IMR-90 (cell line): ENCODE measurements around the gene ELOVL2. TPM values are rescaled to one million over a fixed set of nuclear protein-coding genes. Genes with fewer than 3 reads are reported as not detected.

Source experiments
- ATAC-seq: fragments of 200-7000 bp; cut with Tn5 transposase; 2 replicates; pipeline ENCODE4 v1.9.1; 2020; ENCODE audit warnings: low read depth, mild to moderate bottlenecking, moderate library complexity
- BruUV-seq: library from RNA; stranded (reverse); fragments of 400-500 nt; replicated peaks from 2 replicates; lab custom pipeline; 2021; lab: Mats Ljungman, UMichigan
- CTCF ChIA-PET: fragments of 300-600 bp; formaldehyde crosslinking; extraction: SDS; loops from one replicate; lab custom pipeline; 2021; ENCODE audit warnings: antibody characterized with exemption; lab: Yijun Ruan, JAX
- POLR2A ChIA-PET: fragments of 300-600 bp; sonication (Branson Sonifier 250); formaldehyde crosslinking; loops from one replicate; lab custom pipeline; 2022; ENCODE audit warnings: antibody characterized with exemption; ENCODE audit not compliant: unreplicated experiment; lab: Charles Lee
- DNase-seq: peaks from one replicate; pipeline ENCODE4 v3.0.0; 2013
- H2AFZ ChIP-seq: replicated peaks from 2 replicates; pipeline ENCODE3; 2013; ENCODE audit warnings: low read length, mild to moderate bottlenecking; ENCODE audit not compliant: poor library complexity
- H2AK5ac ChIP-seq: 2 replicates; pipeline ENCODE4 v1.6.1; 2013; ENCODE audit warnings: low read depth, low read length, inconsistent platforms
- H2AK9ac ChIP-seq: replicated peaks from 2 replicates; pipeline ENCODE3; 2013; ENCODE audit warnings: mild to moderate bottlenecking, low read depth, low read length, moderate library complexity; ENCODE audit not compliant: poor library complexity
- H2BK120ac ChIP-seq: 2 replicates; pipeline ENCODE4 v1.6.1; 2013; ENCODE audit warnings: low read depth, low read length, inconsistent platforms
- H2BK15ac ChIP-seq: 3 replicates; pipeline ENCODE4 v1.6.1; 2013; ENCODE audit warnings: low read depth, low read length, inconsistent platforms
- H2BK20ac ChIP-seq: 2 replicates; pipeline ENCODE4 v1.6.1; 2013; ENCODE audit warnings: low read depth, mild to moderate bottlenecking, inconsistent platforms, low read length, moderate library complexity
- H2BK5ac ChIP-seq: 2 replicates; pipeline ENCODE4 v1.6.1; 2013; ENCODE audit warnings: mild to moderate bottlenecking, low read depth, low read length, inconsistent platforms; ENCODE audit not compliant: poor library complexity, severe bottlenecking
- H3K14ac ChIP-seq: replicated peaks from 2 replicates; pipeline ENCODE4 v1.6.1; 2013; ENCODE audit warnings: low read depth, low read length, inconsistent platforms
- H3K18ac ChIP-seq: 2 replicates; pipeline ENCODE4 v1.6.1; 2013; ENCODE audit warnings: low read depth, low read length, control low read depth
- H3K23ac ChIP-seq: 2 replicates; pipeline ENCODE4 v1.6.1; 2013; ENCODE audit warnings: low read depth, low read length, inconsistent platforms
- H3K27ac ChIP-seq: 2 replicates; pipeline ENCODE4 v1.5.1; 2013; ENCODE audit warnings: mild to moderate bottlenecking, control low read depth, low read length; ENCODE audit not compliant: insufficient read depth
- H3K27me3 ChIP-seq: 2 replicates; pipeline ENCODE4 v1.6.1; 2013; ENCODE audit warnings: low read length; ENCODE audit not compliant: control insufficient read depth, insufficient read depth
- H3K36me3 ChIP-seq: 2 replicates; pipeline ENCODE4 v1.6.1; 2013; ENCODE audit warnings: low read length, mixed read lengths; ENCODE audit not compliant: control insufficient read depth, insufficient read depth
- H3K4ac ChIP-seq: 2 replicates; pipeline ENCODE4 v1.6.1; 2013; ENCODE audit warnings: low read depth, low read length, inconsistent platforms
- H3K4me1 ChIP-seq: 2 replicates; pipeline ENCODE4 v1.6.1; 2013; ENCODE audit warnings: low read length, mixed read lengths; ENCODE audit not compliant: control insufficient read depth, insufficient read depth
- H3K4me2 ChIP-seq: 2 replicates; pipeline ENCODE4 v1.6.1; 2013; ENCODE audit warnings: low read depth, mild to moderate bottlenecking, control low read depth, low read length, moderate library complexity
- H3K4me3 ChIP-seq: 2 replicates; pipeline ENCODE4 v1.5.1; 2013; ENCODE audit warnings: low read depth, mild to moderate bottlenecking, control low read depth, low read length, moderate library complexity; ENCODE audit not compliant: insufficient read depth
- H3K56ac ChIP-seq: 2 replicates; pipeline ENCODE4 v1.6.1; 2013; ENCODE audit warnings: low read length, inconsistent platforms; ENCODE audit not compliant: insufficient read depth; ENCODE audit errors: extremely low read depth
- H3K79me1 ChIP-seq, 2 experiments: 2 replicates each; pipeline ENCODE4 v1.6.1; 2013; ENCODE audit warnings: low read length in 2 of 2, inconsistent platforms in 1 of 2, low read depth in 1 of 2
- H3K9ac ChIP-seq: 2 replicates; pipeline ENCODE4 v1.6.1; 2013; ENCODE audit warnings: low read depth, low read length, control low read depth
- H3K9me1 ChIP-seq: 2 replicates; pipeline ENCODE4 v1.6.1; 2013; ENCODE audit warnings: low read length, inconsistent platforms; ENCODE audit not compliant: insufficient read depth
- H3K9me3 ChIP-seq: 2 replicates; pipeline ENCODE4 v1.6.1; 2013; ENCODE audit warnings: low read length; ENCODE audit not compliant: control insufficient read depth, insufficient read depth
- H4K20me1 ChIP-seq: 2 replicates; pipeline ENCODE4 v1.6.1; 2013; ENCODE audit warnings: low read length, inconsistent platforms; ENCODE audit not compliant: insufficient read depth
- H4K5ac ChIP-seq: 2 replicates; pipeline ENCODE4 v1.6.1; 2013; ENCODE audit warnings: mild to moderate bottlenecking, low read depth, low read length, control low read depth
- H4K8ac ChIP-seq, 2 experiments: 2 replicates each; pipeline ENCODE4 v1.6.1; 2013; ENCODE audit warnings: low read depth in 2 of 2, low read length in 2 of 2, control low read depth in 1 of 2, inconsistent platforms in 1 of 2
- H4K91ac ChIP-seq: 2 replicates; pipeline ENCODE4 v1.6.1; 2013; ENCODE audit warnings: low read depth, low read length, inconsistent platforms; ENCODE audit not compliant: insufficient read depth
- BHLHE40 ChIP-seq: fragments of 150-350 bp; IDR thresholded peaks from 2 replicates; pipeline ENCODE4 v1.6.1; 2016; ENCODE audit warnings: mild to moderate bottlenecking, low read depth, low read length
- CEBPB ChIP-seq: IDR thresholded peaks from 2 replicates; pipeline ENCODE4 v1.6.1; 2012; ENCODE audit warnings: low read depth, low read length, improper control_type of control experiment
- CHD1 ChIP-seq: IDR thresholded peaks from 2 replicates; pipeline ENCODE4 v1.6.1; 2012; ENCODE audit warnings: low read depth, low read length, improper control_type of control experiment
- CTCF ChIP-seq: conservative IDR thresholded peaks from 2 replicates; pipeline ENCODE4 v1.5.1; 2012; ENCODE audit warnings: mild to moderate bottlenecking, low read depth, low read length, improper control_type of control experiment
- ELK1 ChIP-seq: fragments of 150-350 bp; IDR thresholded peaks from 2 replicates; pipeline ENCODE4 v1.6.1; 2016; ENCODE audit warnings: low read depth, mild to moderate bottlenecking, low read length, moderate library complexity, borderline replicate concordance
- FOS ChIP-seq: fragments of 150-350 bp; IDR thresholded peaks from 2 replicates; pipeline ENCODE4 v1.6.1; 2016; ENCODE audit warnings: low read depth, low read length
- MAFK ChIP-seq: IDR thresholded peaks from 2 replicates; pipeline ENCODE4 v1.6.1; 2012; ENCODE audit warnings: low read depth, low read length, improper control_type of control experiment
- NFE2L2 ChIP-seq: fragments of 150-350 bp; IDR thresholded peaks from 2 replicates; pipeline ENCODE4 v1.6.1; 2016; ENCODE audit warnings: low read depth, mild to moderate bottlenecking, low read length
- POLR2A ChIP-seq: IDR thresholded peaks from 2 replicates; pipeline ENCODE4 v1.6.1; 2012; ENCODE audit warnings: mild to moderate bottlenecking, low read depth, low read length
- RAD21 ChIP-seq: IDR thresholded peaks from 2 replicates; pipeline ENCODE4 v1.6.1; 2012; ENCODE audit warnings: low read length, improper control_type of control experiment
- RCOR1 ChIP-seq: IDR thresholded peaks from 2 replicates; pipeline ENCODE4 v1.6.1; 2012; ENCODE audit warnings: mild to moderate bottlenecking, low read length, improper control_type of control experiment; ENCODE audit not compliant: insufficient replicate concordance
- RFX5 ChIP-seq: IDR thresholded peaks from 2 replicates; pipeline ENCODE4 v1.8.0; 2012; ENCODE audit warnings: low read depth, mild to moderate bottlenecking, low read length, moderate library complexity
- SMC3 ChIP-seq: fragments of 150-350 bp; IDR thresholded peaks from 2 replicates; pipeline ENCODE4 v1.6.1; 2016; ENCODE audit warnings: low read depth, mild to moderate bottlenecking, antibody characterized with exemption, low read length, moderate library complexity
- USF2 ChIP-seq: fragments of 150-350 bp; IDR thresholded peaks from 2 replicates; pipeline ENCODE4 v1.6.1; 2017; ENCODE audit warnings: mild to moderate bottlenecking, antibody characterized with exemption, low read length, low read depth
- WGBS, 2 experiments: methylation state at CpG; one replicate each; pipeline versions ENCODE4 v1.1.5 to v1.1.7; 2013; ENCODE audit warnings: missing lambda C conversion rate in 2 of 2; ENCODE audit not compliant: insufficient read length in 1 of 2; ENCODE audit errors: extremely low coverage in 2 of 2; 5-methylcytosine and 5-hydroxymethylcytosine counted together
- dilution Hi-C: fragments of 300-500 bp; cut with HindIII; formaldehyde crosslinking; loops from one replicate; pipeline ENCODE4 v1.14.3; 2018; ENCODE audit warnings: low sequenced_read_pairs; ENCODE audit not compliant: unreplicated experiment
- in situ Hi-C: fragments of 300-500 bp; cut with MboI; formaldehyde crosslinking; loops from 3 replicates; pipeline ENCODE4 v1.14.3; 2019; ENCODE audit warnings: low sequenced_read_pairs, inconsistent platforms, mixed read lengths
- intact Hi-C: fragments of 100-400 bp; cut with micrococcal nuclease; formaldehyde crosslinking; loops from 2 replicates; pipeline ENCODE4 v1.10.0; 2022
- polyA plus RNA-seq, 3 experiments: library from polyadenylated mRNA; depleted of rRNA; stranded (reverse); fragments of >200 nt; gene quantifications; 2 replicates each; pipeline ENCODE4 v1.2.3, GENCODE V29; 2012; ENCODE audit warnings: low replicate concordance in 1 of 3
- total RNA-seq: library from RNA; depleted of rRNA; stranded (reverse); fragments of >200 nt; gene quantifications from 2 replicates; pipeline ENCODE4 v1.2.3, GENCODE V29; 2012

ELOVL2 gene
- total and polyA plus RNA-seq, 2 of the 4 experiments (the other 2 are of a cell fraction) = 6.3 to 7.9 TPM

GRCh38 chr6:11080296-11080695 is 36.2 kb upstream of the ELOVL2 start:
- Histone ChIP-seq H3K4me2 (no peak overlapping the region), H4K5ac (no peak overlapping the region), H3K4me3 (no peak overlapping the region), H4K20me1 (no peaks in the 10 kb centered on the region), H2AFZ (no peak overlapping the region), H3K27ac (no peak overlapping the region), H4K8ac (no peak overlapping the region), H3K4me1 (peaks cover 3% of the 10 kb centered on the region; the same call in 1 of the 2 replicates), H3K4ac (no peak overlapping the region), H3K9ac (no peak overlapping the region), H4K91ac (no peak overlapping the region), H3K27me3 (no peaks in the 10 kb centered on the region), H3K18ac (no peak overlapping the region), H3K14ac (no peak overlapping the region), H2BK20ac (no peak overlapping the region), H3K9me3 (no peaks in the 10 kb centered on the region), H2BK5ac (no peak overlapping the region), H3K79me1 (peaks cover 0 to 7% of the 10 kb centered on the region in 2 experiments; a peak in 1 of 4 replicates), H2AK5ac (no peak overlapping the region), H2BK120ac (no peak overlapping the region), H3K9me1 (peaks cover 11% of the 10 kb centered on the region), H3K36me3 (no peaks in the 10 kb centered on the region), H3K56ac (no peak overlapping the region), H2AK9ac (no peak overlapping the region), H2BK15ac (no peak overlapping the region), H3K23ac (no peak overlapping the region)
- intact Hi-C loops (no loop called here), dilution Hi-C loops (no loop called here), in situ Hi-C loops (no loop called here)
- ChIA-PET POLR2A (no interaction called here), CTCF (interaction anchor here (0.6 to 1.4 kb wide), 2 partner anchors 11 to 402 kb away, joined by 3 to 4 read pairs; no protein-coding TSS in a partner anchor)
- no CpG with 5 or more reads among the region's 3 CpGs for WGBS, 2 experiments
- DNase-seq (no peak), ATAC-seq (no peak)
- no TSS peak for BruUV-seq
- TF ChIP-seq CTCF = no peak
- TF ChIP-seq POLR2A = no peak
- no peak for TF ChIP-seq USF2
- TF ChIP-seq CHD1 = no peak
- no peak for TF ChIP-seq NFE2L2
- TF ChIP-seq RCOR1 = no peak
- no peak for TF ChIP-seq SMC3
- no peak for TF ChIP-seq RFX5
- no peak for TF ChIP-seq BHLHE40
- no peak for TF ChIP-seq ELK1
- no peak for TF ChIP-seq CEBPB
- no peak for TF ChIP-seq FOS
- no peak for TF ChIP-seq MAFK
- TF ChIP-seq RAD21 = no peak
